Neural cell (in vitro differentiated cells): ENCODE results near the gene CHST2.

Source experiments
- CTCF ChIP-seq: fragments of 450-650 bp; IDR thresholded peaks from 2 replicates; pipeline ENCODE4 v1.5.1; 2014; ENCODE audit warnings: antibody characterized with exemption, mild to moderate bottlenecking, moderate library complexity; ENCODE audit not compliant: poor library complexity, severe bottlenecking
- EP300 ChIP-seq: fragments of 450-650 bp; conservative IDR thresholded peaks from 2 replicates; pipeline ENCODE4 v1.6.1; 2014; ENCODE audit warnings: antibody characterized with exemption, mild to moderate bottlenecking, moderate library complexity; ENCODE audit not compliant: poor library complexity, severe bottlenecking
- EZH2 ChIP-seq: fragments of 200-600, 300-800 bp; shearing (Covaris generic), sonication (generic); IDR thresholded peaks from 2 replicates; pipeline ENCODE4 v1.6.1; 2014; ENCODE audit warnings: antibody characterized with exemption, low read length, borderline replicate concordance, mild to moderate bottlenecking; ENCODE audit not compliant: insufficient read depth, poor library complexity, severe bottlenecking
- MXI1 ChIP-seq: fragments of 450-650 bp; conservative IDR thresholded peaks from 2 replicates; pipeline ENCODE4 v1.6.1; 2014; ENCODE audit warnings: antibody characterized with exemption, mild to moderate bottlenecking; ENCODE audit not compliant: poor library complexity, severe bottlenecking
- POLR2AphosphoS5 ChIP-seq: IDR thresholded peaks from 2 replicates; pipeline ENCODE4 v1.6.1; 2012
- RAD21 ChIP-seq: fragments of 450-650 bp; conservative IDR thresholded peaks from 2 replicates; pipeline ENCODE4 v1.6.1; 2014; ENCODE audit warnings: antibody characterized with exemption, mild to moderate bottlenecking, moderate library complexity
- REST ChIP-seq: IDR thresholded peaks from 2 replicates; pipeline ENCODE4 v1.6.1; 2012; ENCODE audit warnings: borderline replicate concordance
- SMC3 ChIP-seq: fragments of 450-650 bp; conservative IDR thresholded peaks from 2 replicates; pipeline ENCODE4 v1.6.1; 2014; ENCODE audit warnings: antibody characterized with exemption, mild to moderate bottlenecking, moderate library complexity; ENCODE audit not compliant: poor library complexity
- TAF1 ChIP-seq: IDR thresholded peaks from 2 replicates; pipeline ENCODE4 v1.6.1; 2012; ENCODE audit warnings: low read depth

- TF ChIP-seq POLR2AphosphoS5: no peak
- no peak for TF ChIP-seq REST
- no peak for TF ChIP-seq CTCF
- TF ChIP-seq EP300: no peak
- TF ChIP-seq SMC3: no peak
- no peak for TF ChIP-seq TAF1
- TF ChIP-seq EZH2: no peak
- TF ChIP-seq RAD21: no peak
- no peak for TF ChIP-seq MXI1
Observed at GRCh38 chr3:143137435-143138036, 18.0 kb downstream of the CHST2 start.
